ENCODE results near the gene UST.

Gene UST

GRCh38 chr6:148768646-148769270, 21.9 kb downstream of the UST start:
- TF ChIP-seq CTCF (IDR thresholded peaks at IDR 0.05; ENCODE audit: extremely low read depth, missing control alignments) = no peak
- DNase-seq (ENCODE audit: low spot score) = no peak

GRCh38 chr6:148769304-148769968, 22.6 kb downstream of the UST start:
- TF ChIP-seq CTCF (IDR thresholded peaks at IDR 0.05; ENCODE audit: extremely low read depth, missing control alignments) = no peak
- no peak for DNase-seq (ENCODE audit: low spot score)

GRCh38 chr6:148770408-148771211, 23.8 kb downstream of the UST start:
- no peak for DNase-seq (ENCODE audit: low spot score)
- TF ChIP-seq CTCF (IDR thresholded peaks at IDR 0.05; ENCODE audit: extremely low read depth, missing control alignments) = no peak

GRCh38 chr6:148771212-148771601, 24.4 kb downstream of the UST start:
- no peak for DNase-seq (ENCODE audit: low spot score)

GRCh38 chr6:148771896-148772554, 25.2 kb downstream of the UST start:
- no peak for DNase-seq (ENCODE audit: low spot score)
- no peak for TF ChIP-seq CTCF (IDR thresholded peaks at IDR 0.05; ENCODE audit: extremely low read depth, missing control alignments)

More at GRCh38 chr6:148771212-148771601, 24.4 kb downstream of the UST start:
- TF ChIP-seq CTCF (IDR thresholded peaks at IDR 0.05; ENCODE audit: extremely low read depth, missing control alignments) = no peak

- no peak for DNase-seq (ENCODE audit: low spot score)
- no peak for TF ChIP-seq CTCF (IDR thresholded peaks at IDR 0.05; ENCODE audit: extremely low read depth, missing control alignments)
These were observed 28.3 kb downstream of the UST start for GRCh38 chr6:148775161-148775560.

Data from GM20000 (cell line).